Right lung (tissue), 5 donors: ENCODE measurements around the gene CHM. TPM values are rescaled to one million over a fixed set of nuclear protein-coding genes. Genes with fewer than 3 reads are reported as not detected.
A peak's percentile ranks its signal among the peaks of the same experiment; 100 is the strongest.
"Not testable (repeated sequence)": the region's sequence is repeated elsewhere in the genome, so short reads cannot be mapped to it uniquely, and the experiment has no call there.

Experiments
- DNase-seq, 2 donors: peaks; one replicate each; pipeline ENCODE4 v3.0.0-alpha.2; 2013
- polyA plus RNA-seq, 5 donors: library from polyadenylated mRNA; unstranded; fragments of 120-200 nt; gene quantifications; one replicate each; pipeline versions ENCODE4 v1.2.1 to v1.2.3, GENCODE V29; 2013; ENCODE audit warnings: inconsistent platforms in 1 of 5, low replicate concordance in 1 of 5; ENCODE audit not compliant: insufficient read length in 5 of 5, insufficient read depth in 1 of 5

CHM gene
- polyA plus RNA-seq, 5 donors, result 15.9 to 26.5 (median 21.3) TPM

GRCh38 chrX:85916656-85917280, 130.6 kb downstream of the CHM start:
- not testable (repeated sequence) for DNase-seq

DNA sequence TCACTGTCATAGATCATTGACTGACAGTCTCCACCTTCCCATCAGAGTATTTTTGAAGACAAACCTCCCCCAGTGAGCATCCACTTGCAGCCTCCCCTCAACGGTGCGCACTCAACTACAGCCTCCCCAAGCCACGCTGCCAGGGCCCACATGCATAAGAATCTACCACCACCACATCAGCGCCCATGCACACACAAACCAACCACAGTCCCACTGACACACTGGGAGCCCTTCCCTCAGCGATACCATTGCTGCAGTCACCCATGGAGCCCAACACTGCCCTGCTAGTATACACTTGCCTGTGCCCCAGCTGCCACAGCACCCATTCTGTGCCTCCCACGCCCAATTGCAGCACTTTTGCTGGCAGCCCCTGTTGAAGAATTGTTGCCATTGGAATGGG, 132.9 kb downstream of the CHM start:
- no peak for DNase-seq

DNA sequence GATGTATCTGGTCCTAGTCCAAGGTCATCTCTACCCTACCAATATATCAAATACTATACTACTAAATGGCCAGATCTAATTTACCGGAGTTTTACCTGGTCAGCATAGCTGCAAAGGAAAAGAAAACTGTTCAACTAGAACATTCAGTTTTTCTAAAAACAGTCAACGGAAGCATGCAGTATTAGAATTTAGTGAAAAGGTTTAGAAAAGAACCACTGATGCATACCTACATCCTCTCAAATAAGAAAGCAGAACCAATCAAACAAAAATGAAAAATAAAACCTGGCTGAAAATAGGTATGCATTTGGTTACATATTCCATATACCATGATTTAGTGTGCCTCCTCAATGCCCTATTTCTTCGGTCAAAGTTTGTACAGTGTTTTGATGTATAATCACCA, 140.0 kb downstream of the CHM start:
- DNase-seq, result no peak

DNA sequence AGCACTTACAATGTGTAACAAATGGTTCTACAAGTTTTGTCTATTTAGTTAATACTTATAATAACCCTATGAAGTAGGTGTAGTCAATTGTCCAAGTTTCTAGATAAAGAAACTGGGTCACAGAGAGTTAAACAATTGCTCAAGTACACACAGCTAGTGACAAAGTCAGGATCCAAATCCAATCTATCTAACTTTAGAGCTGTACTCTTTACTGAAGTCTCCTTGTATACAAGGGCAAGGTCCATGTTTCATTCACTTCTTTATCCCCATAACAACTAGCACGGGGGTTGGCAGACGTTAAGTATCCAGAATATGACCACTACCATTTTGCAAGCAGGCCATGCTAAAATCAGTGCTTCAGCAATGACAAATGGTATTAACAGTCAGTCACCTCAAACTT, 141.0 kb downstream of the CHM start:
- no peak for DNase-seq

DNA sequence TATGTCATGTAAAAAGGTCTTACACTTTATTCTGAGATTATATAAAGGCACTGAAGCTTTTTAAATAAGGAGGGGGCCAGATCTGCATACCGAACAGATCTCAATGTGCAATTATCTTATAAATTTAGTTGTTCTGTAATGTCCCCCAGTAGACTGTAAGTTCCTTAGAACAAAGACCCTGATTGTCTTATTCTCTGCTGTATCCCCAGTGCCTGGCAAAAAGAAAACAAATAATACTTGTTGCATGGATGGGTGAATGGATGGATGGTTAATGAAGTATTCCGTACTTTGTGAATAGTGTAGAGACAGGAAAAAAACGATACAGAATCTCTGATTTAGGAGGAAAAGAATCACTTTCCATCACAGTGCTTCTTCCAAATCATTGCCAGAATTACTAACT, 141.5 kb downstream of the CHM start:
- DNase-seq, result no peak

- no peak for DNase-seq
Measured at GRCh38 chrX:85903692-85904471, 143.5 kb downstream of the CHM start.

DNA sequence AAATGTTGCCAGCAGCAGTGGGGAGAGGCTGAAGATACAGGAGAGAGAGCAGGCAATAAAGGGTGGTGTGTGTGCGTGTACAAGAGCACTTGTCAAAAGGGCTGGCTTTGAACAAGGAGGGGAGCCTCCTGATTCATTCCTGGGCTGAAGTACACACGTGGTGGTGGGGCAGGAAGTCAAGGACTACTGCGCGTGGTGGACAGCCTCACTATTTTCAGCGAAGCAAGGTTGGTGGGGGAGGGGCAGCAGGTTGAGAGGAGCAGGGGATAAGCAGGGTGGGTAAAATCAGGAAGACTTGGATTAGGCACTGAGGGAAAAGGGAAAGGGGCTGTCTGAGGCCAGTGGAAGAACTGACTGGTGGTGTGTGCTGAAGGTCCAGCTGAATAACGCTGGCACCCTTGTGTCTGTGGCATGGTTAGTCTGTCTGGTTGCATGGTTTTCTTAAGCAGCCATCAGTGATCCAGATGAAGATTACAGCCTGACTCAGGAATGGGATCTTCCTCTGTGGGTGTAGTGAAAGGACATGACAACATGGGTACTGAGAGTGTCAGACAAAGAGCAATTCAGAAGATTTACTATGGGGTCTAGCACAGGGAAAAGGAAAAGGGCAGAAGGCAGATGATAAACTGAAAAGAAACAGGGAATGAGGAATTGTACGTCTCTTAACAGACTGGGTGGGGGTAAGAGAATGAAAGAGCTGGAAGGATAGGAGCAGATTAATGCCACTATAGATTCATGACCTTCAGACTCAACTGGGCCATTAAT, 149.8 kb downstream of the CHM start:
- peak in 1 of 2 donors; percentile 2 for DNase-seq

DNA sequence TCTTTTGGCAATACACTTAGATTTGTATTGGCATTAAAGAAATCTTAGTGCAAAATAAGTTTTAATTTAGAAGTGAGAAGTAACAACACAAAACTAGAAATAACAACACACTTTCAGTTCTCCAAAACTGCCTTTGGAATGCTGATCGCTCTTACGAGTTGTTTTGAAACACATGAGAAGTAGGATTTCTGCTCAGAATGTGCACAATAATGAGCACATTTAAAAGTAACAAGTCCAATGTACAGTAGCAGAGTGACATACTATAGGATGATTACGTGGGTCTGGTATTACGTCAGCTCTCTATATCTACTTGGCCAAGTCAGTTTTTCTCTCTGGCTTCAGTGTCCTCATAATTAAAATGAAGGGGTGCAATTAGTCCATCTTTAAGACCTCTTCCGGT, 164.8 kb downstream of the CHM start:
- DNase-seq, result no peak

DNA sequence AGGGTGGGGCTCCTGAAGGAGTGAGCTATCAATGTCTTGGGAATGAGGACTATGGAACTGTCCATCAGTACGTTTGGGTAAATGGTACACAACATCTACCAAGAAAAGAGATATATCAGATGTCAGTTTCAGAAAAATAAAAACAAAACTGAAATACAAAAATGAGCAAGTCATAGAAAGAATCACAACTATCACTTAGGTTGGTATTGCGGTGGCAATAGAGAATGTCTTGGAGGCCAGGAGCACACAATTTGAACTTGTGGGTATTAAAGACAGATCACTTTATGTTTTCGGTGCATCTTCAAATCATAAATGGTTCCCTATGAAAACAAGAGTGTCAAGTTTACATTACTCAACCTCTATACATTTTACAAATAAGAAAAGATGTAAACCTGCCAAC, 176.8 kb downstream of the CHM start:
- DNase-seq, result no peak

- DNase-seq, result no peak
Measured at GRCh38 chrX:85865324-85865723, 182.0 kb downstream of the CHM start.

- DNase-seq, result no peak
Measured at GRCh38 chrX:85859426-85859825, 187.9 kb downstream of the CHM start.

- peak in 1 of 2 donors; percentile 1 for DNase-seq
Measured at GRCh38 chrX:85851418-85851817, 195.9 kb downstream of the CHM start.

GRCh38 chrX:85836868-85837267, 210.5 kb downstream of the CHM start:
- no peak for DNase-seq

DNA sequence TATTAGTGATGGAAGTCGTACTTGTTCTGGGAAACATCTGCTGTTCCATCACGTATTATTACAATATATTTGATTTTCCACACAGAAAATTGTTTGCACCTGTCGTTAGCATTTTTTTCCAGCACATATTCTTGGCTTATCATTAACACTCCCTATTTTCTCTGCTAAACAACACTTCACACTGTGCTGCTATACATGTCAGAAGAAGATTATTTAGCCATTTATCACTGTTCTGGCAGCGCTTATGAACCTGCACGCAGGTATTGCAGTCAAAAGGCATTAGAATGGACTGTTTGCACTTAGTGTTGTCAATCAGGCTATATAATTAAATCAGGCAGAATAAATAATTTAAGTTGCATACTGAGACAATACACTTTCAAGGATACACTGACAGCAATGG, 218.6 kb downstream of the CHM start:
- no peak for DNase-seq

DNA sequence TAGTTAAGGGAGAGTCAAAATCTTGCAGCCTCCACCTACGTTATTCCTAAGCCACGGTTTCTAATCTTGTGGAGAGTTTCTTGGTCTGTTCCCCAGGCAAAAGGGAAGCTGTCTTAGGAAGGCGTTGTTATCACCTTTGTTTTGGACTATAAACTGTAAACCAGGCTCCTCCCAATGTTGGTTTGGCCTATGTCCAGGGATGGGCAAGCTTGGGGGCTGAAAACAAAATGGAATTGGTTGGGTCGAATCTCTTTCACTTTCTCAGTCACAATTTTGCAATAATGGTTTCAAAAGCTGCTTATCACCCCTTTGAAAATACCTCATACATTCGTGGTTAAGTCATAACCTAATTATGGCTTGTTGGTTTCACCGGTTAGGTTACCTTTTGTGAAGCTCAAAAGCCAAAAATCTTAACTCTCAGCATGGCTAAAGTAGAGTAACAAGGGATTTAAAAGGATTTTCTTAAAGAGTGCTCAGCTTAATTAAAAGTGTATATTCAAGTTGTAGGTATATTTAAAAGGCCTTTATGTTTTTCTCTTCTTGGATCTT, 232.1 kb downstream of the CHM start:
- no peak for DNase-seq

Other genes with a start within 250 kb of the CHM start
- gene DACH2, start 100.9 kb upstream of the CHM start, polyA plus RNA-seq, result 1 to 10 TPM; 3.8 to 5.7 (median 4.4) TPM